Measurements from ENCODE around the gene DOCK1. TPM values are rescaled to one million over a fixed set of nuclear protein-coding genes. Genes with fewer than 3 reads are reported as not detected.

The DOCK1 gene
- total and polyA plus RNA-seq, 2 donors from 2014 or later, result 15.8 to 81.7 TPM

GRCh38 chr10:127069436-127069835, 164.2 kb downstream of the DOCK1 start:
- FAIRE-seq, result no peak
- TF ChIP-seq CTCF (IDR thresholded peaks at IDR 0.05; ENCODE audit: borderline replicate concordance, extremely low read depth, insufficient read depth), result no peak

GRCh38 chr10:127071126-127071525, 165.9 kb downstream of the DOCK1 start:
- H3K27me3 ChIP-seq (ENCODE audit: control insufficient read depth, insufficient read depth, low read length), result no peaks in the 10 kb centered on the region
- no peaks in the 10 kb centered on the region for H3K9me3 ChIP-seq (ENCODE audit: control insufficient read depth in 2 of 3, insufficient read depth in 1 of 3, low read length in 3 of 3)
- H3K36me3 ChIP-seq (ENCODE audit: control insufficient read depth in 2 of 3, insufficient read depth in 3 of 3, low read length in 3 of 3), result peaks cover 2 to 28% (median 22%) of the 10 kb centered on the region in 3 donors
- intact Hi-C loops (cut with DNase I), result no loop called here
- FAIRE-seq (no peak), DNase-seq (no peak)
- no peaks in the 10 kb centered on the region for H3K4me1 ChIP-seq (ENCODE audit: control insufficient read depth in 2 of 3, insufficient read depth in 2 of 3, low read depth in 1 of 3, low read length in 3 of 3)
- H3K27ac ChIP-seq (ENCODE audit: low read depth in 2 of 2, low read length in 2 of 2), result no peak overlapping the region
- no peak overlapping the region for H3K4me3 ChIP-seq (ENCODE audit: low read length in 3 of 3)
- no peak overlapping the region for H3K9ac ChIP-seq (ENCODE audit: low read length in 3 of 3)
- TF ChIP-seq CTCF (IDR thresholded peaks at IDR 0.05; ENCODE audit: borderline replicate concordance, extremely low read depth, insufficient read depth), result no peak

More at GRCh38 chr10:127069436-127069835, 164.2 kb downstream of the DOCK1 start:
- intact Hi-C loops (cut with DNase I), result no loop called here
- H3K27ac ChIP-seq (ENCODE audit: low read depth in 2 of 2, low read length in 2 of 2), result no peak overlapping the region
- H3K4me3 ChIP-seq (ENCODE audit: low read length in 3 of 3), result no peak overlapping the region
- H3K4me1 ChIP-seq (ENCODE audit: control insufficient read depth in 2 of 3, insufficient read depth in 2 of 3, low read depth in 1 of 3, low read length in 3 of 3), result no peaks in the 10 kb centered on the region
- H3K36me3 ChIP-seq (ENCODE audit: control insufficient read depth in 2 of 3, insufficient read depth in 3 of 3, low read length in 3 of 3), result peaks cover 0 to 32% (median 20%) of the 10 kb centered on the region in 3 donors
- no peak overlapping the region for H3K9ac ChIP-seq (ENCODE audit: low read length in 3 of 3)
- H3K27me3 ChIP-seq (ENCODE audit: control insufficient read depth, insufficient read depth, low read length), result no peaks in the 10 kb centered on the region
- no peak for DNase-seq
- no peaks in the 10 kb centered on the region for H3K9me3 ChIP-seq (ENCODE audit: control insufficient read depth in 2 of 3, insufficient read depth in 1 of 3, low read length in 3 of 3)

GRCh38 chr10:127073666-127074065, 168.4 kb downstream of the DOCK1 start:
- FAIRE-seq, result no peak
- H3K9ac ChIP-seq (ENCODE audit: low read length in 3 of 3), result no peak overlapping the region
- no peak overlapping the region for H3K27ac ChIP-seq (ENCODE audit: low read depth in 2 of 2, low read length in 2 of 2)
- no peak overlapping the region for H3K4me3 ChIP-seq (ENCODE audit: low read length in 3 of 3)
- no peaks in the 10 kb centered on the region for H3K4me1 ChIP-seq (ENCODE audit: control insufficient read depth in 2 of 3, insufficient read depth in 2 of 3, low read depth in 1 of 3, low read length in 3 of 3)
- H3K9me3 ChIP-seq (ENCODE audit: control insufficient read depth in 2 of 3, insufficient read depth in 1 of 3, low read length in 3 of 3), result no peaks in the 10 kb centered on the region
- no peak for DNase-seq
- intact Hi-C loops (cut with DNase I), result no loop called here
- no peak for TF ChIP-seq CTCF (IDR thresholded peaks at IDR 0.05; ENCODE audit: borderline replicate concordance, extremely low read depth, insufficient read depth)
- no peaks in the 10 kb centered on the region for H3K27me3 ChIP-seq (ENCODE audit: control insufficient read depth, insufficient read depth, low read length)
- H3K36me3 ChIP-seq (ENCODE audit: control insufficient read depth in 2 of 3, insufficient read depth in 3 of 3, low read length in 3 of 3), result peaks cover 2 to 21% (median 17%) of the 10 kb centered on the region in 3 donors

GRCh38 chr10:127079392-127079791, 174.2 kb downstream of the DOCK1 start:
- Histone ChIP-seq H3K27me3 (ENCODE audit: control insufficient read depth, insufficient read depth, low read length) (no peaks in the 10 kb centered on the region), H3K9me3 (ENCODE audit: control insufficient read depth in 2 of 3, insufficient read depth in 1 of 3, low read length in 3 of 3) (no peaks in the 10 kb centered on the region), H3K9ac (ENCODE audit: low read length in 3 of 3) (no peak overlapping the region), H3K4me1 (ENCODE audit: control insufficient read depth in 2 of 3, insufficient read depth in 2 of 3, low read depth in 1 of 3, low read length in 3 of 3) (no peaks in the 10 kb centered on the region), H3K36me3 (ENCODE audit: control insufficient read depth in 2 of 3, insufficient read depth in 3 of 3, low read length in 3 of 3) (peaks cover 0 to 2% (median 2%) of the 10 kb centered on the region in 3 donors), H3K27ac (ENCODE audit: low read depth in 2 of 2, low read length in 2 of 2) (no peak overlapping the region), H3K4me3 (ENCODE audit: low read length in 3 of 3) (no peak overlapping the region)
- TF ChIP-seq CTCF (IDR thresholded peaks at IDR 0.05; ENCODE audit: borderline replicate concordance, extremely low read depth, insufficient read depth), result no peak
- FAIRE-seq, result no peak
- DNase-seq, result no peak
- intact Hi-C loops (cut with DNase I), result no loop called here
